ENCODE results near the gene OIT3. TPM values are rescaled to one million over a fixed set of nuclear protein-coding genes. Genes with fewer than 3 reads are reported as not detected.

Gene OIT3
- total RNA-seq, 1 donor from 2014 or later = 0.17 TPM

- peaks cover 27% of the 10 kb centered on the region for H3K36me3 Mint-ChIP-seq (ENCODE audit: low read depth)
- peak overlapping the region; percentile 27 for H3K27ac Mint-ChIP-seq (ENCODE audit: unreplicated experiment)
- H3K4me1 Mint-ChIP-seq (ENCODE audit: low read depth) = no peaks in the 10 kb centered on the region
- H3K4me3 Mint-ChIP-seq (ENCODE audit: unreplicated experiment) = no peak overlapping the region
- peaks cover 7% of the 10 kb centered on the region for H3K9me3 Mint-ChIP-seq (ENCODE audit: low read depth)
- H3K27me3 Mint-ChIP-seq (ENCODE audit: low read depth) = no peaks in the 10 kb centered on the region
- TF ChIP-seq CTCF (IDR thresholded peaks at IDR 0.05) = peak; percentile 84
- no peak for DNase-seq (ENCODE audit: low spot score)
Measured at GRCh38 chr10:72875250-72876055, 18.1 kb upstream of the OIT3 start.

- Mint-ChIP-seq H3K9me3 (ENCODE audit: low read depth) (peaks cover 7% of the 10 kb centered on the region), H3K27me3 (ENCODE audit: low read depth) (no peaks in the 10 kb centered on the region), H3K27ac (ENCODE audit: unreplicated experiment) (no peak overlapping the region), H3K36me3 (ENCODE audit: low read depth) (peaks cover 19% of the 10 kb centered on the region), H3K4me1 (ENCODE audit: low read depth) (no peaks in the 10 kb centered on the region), H3K4me3 (ENCODE audit: unreplicated experiment) (no peak overlapping the region)
- DNase-seq (ENCODE audit: low spot score) = no peak
- TF ChIP-seq CTCF (IDR thresholded peaks at IDR 0.05) = no peak
Measured at GRCh38 chr10:72879245-72879644, 14.3 kb upstream of the OIT3 start.

- no peaks in the 10 kb centered on the region for H3K4me1 Mint-ChIP-seq (ENCODE audit: low read depth)
- no peaks in the 10 kb centered on the region for H3K27me3 Mint-ChIP-seq (ENCODE audit: low read depth)
- DNase-seq (ENCODE audit: low spot score) = no peak
- no peak overlapping the region for H3K27ac Mint-ChIP-seq (ENCODE audit: unreplicated experiment)
- H3K36me3 Mint-ChIP-seq (ENCODE audit: low read depth) = peaks cover 29% of the 10 kb centered on the region
- peaks cover 7% of the 10 kb centered on the region for H3K9me3 Mint-ChIP-seq (ENCODE audit: low read depth)
- no peak for TF ChIP-seq CTCF (IDR thresholded peaks at IDR 0.05)
- no peak overlapping the region for H3K4me3 Mint-ChIP-seq (ENCODE audit: unreplicated experiment)
Measured at GRCh38 chr10:72881291-72881690, 12.2 kb upstream of the OIT3 start.

- no peak for TF ChIP-seq CTCF (IDR thresholded peaks at IDR 0.05)
- H3K4me1 Mint-ChIP-seq (ENCODE audit: low read depth) = peaks cover 6% of the 10 kb centered on the region
- no peak overlapping the region for H3K4me3 Mint-ChIP-seq (ENCODE audit: unreplicated experiment)
- H3K9me3 Mint-ChIP-seq (ENCODE audit: low read depth) = peaks cover 4% of the 10 kb centered on the region
- H3K27ac Mint-ChIP-seq (ENCODE audit: unreplicated experiment) = no peak overlapping the region
- DNase-seq (ENCODE audit: low spot score) = no peak
- H3K36me3 Mint-ChIP-seq (ENCODE audit: low read depth) = peaks cover 36% of the 10 kb centered on the region
- H3K27me3 Mint-ChIP-seq (ENCODE audit: low read depth) = no peaks in the 10 kb centered on the region
Measured at GRCh38 chr10:72883861-72884260, 9.7 kb upstream of the OIT3 start.

GRCh38 chr10:72885953-72886352, 7.6 kb upstream of the OIT3 start:
- Mint-ChIP-seq H3K4me3 (ENCODE audit: unreplicated experiment) (no peak overlapping the region), H3K36me3 (ENCODE audit: low read depth) (peaks cover 41% of the 10 kb centered on the region), H3K4me1 (ENCODE audit: low read depth) (peaks cover 6% of the 10 kb centered on the region), H3K27ac (ENCODE audit: unreplicated experiment) (no peak overlapping the region), H3K27me3 (ENCODE audit: low read depth) (no peaks in the 10 kb centered on the region), H3K9me3 (ENCODE audit: low read depth) (no peaks in the 10 kb centered on the region)
- no peak for DNase-seq (ENCODE audit: low spot score)
- TF ChIP-seq CTCF (IDR thresholded peaks at IDR 0.05) = no peak
